Thyroid gland (tissue), 4 donors: ENCODE results near the gene ZNF283. TPM values are rescaled to one million over a fixed set of nuclear protein-coding genes. Genes with fewer than 3 reads are reported as not detected.
"Not testable (repeated sequence)": the region's sequence is repeated elsewhere in the genome, so short reads cannot be mapped to it uniquely, and the experiment has no call there.

Source experiments
- DNase-seq, 2 donors: peaks; one replicate each; pipeline ENCODE4 v3.0.0-alpha.2; 2019
- H3K27ac ChIP-seq, 3 donors: fragments of 200-600 bp; sonication (generic); 1 replicate in 2 of 3; 2 replicates in 1 of 3; pipeline ENCODE4 v1.5.1; 2016 to 2019; ENCODE audit warnings: mild to moderate bottlenecking in 1 of 3, moderate library complexity in 1 of 3
- H3K27me3 ChIP-seq: fragments of 200-600 bp; sonication (generic); one replicate; pipeline ENCODE4 v1.5.1; 2019
- H3K36me3 ChIP-seq, 2 donors: fragments of 200-600 bp; sonication (generic); one replicate each; pipeline ENCODE4 v1.5.1; 2016 to 2019
- H3K4me1 ChIP-seq, 2 donors: fragments of 200-600 bp; sonication (generic); one replicate each; pipeline ENCODE4 v1.5.1; 2017 to 2019
- H3K4me3 ChIP-seq, 3 donors: fragments of 200-600 bp; sonication (generic); replicated peaks in 1 of 3; 1 replicate in 2 of 3; 2 replicates in 1 of 3; pipeline ENCODE4 v1.5.1; 2016; ENCODE audit warnings: mild to moderate bottlenecking in 1 of 3
- H3K9me3 ChIP-seq: fragments of 200-600 bp; sonication (generic); one replicate; pipeline ENCODE4 v1.5.1; 2017
- POLR2A ChIP-seq, 2 donors: fragments of 450-650 bp; IDR thresholded peaks; one replicate each; pipeline ENCODE4 v1.6.1; 2017; ENCODE audit warnings: antibody characterized with exemption in 2 of 2, mild to moderate bottlenecking in 2 of 2, moderate library complexity in 1 of 2
- WGBS, 2 donors: methylation state at CpG; one replicate each; pipeline ENCODE4 v1.1.5; 2017; 5-methylcytosine and 5-hydroxymethylcytosine counted together
- intact Hi-C: fragments of 100-400 bp; cut with DNase I; formaldehyde crosslinking; loops from one replicate; pipeline ENCODE4 v1.15.1; 2023
- total RNA-seq, 4 donors: library from RNA; depleted of rRNA; stranded (reverse); fragments of >200 nt; gene quantifications; one replicate each; pipeline ENCODE4 v1.2.3, GENCODE V29; 2016
- TF ChIP-seq, protein P1 (sequence below), 6 experiments: fragments of 200-600 bp in 3 of 6; fragments of 450-650 bp in 3 of 6; sonication (generic) in 3 of 6; IDR thresholded peaks; one replicate each; pipeline ENCODE4 v1.5.1; 2016 to 2019; ENCODE audit warnings: antibody characterized with exemption in 6 of 6, mild to moderate bottlenecking in 2 of 6, inconsistent platforms in 1 of 6, moderate library complexity in 1 of 6

ZNF283 gene
- total RNA-seq, 4 donors from 2014 or later = 9.9 to 29.1 (median 18.9) TPM

DNA sequence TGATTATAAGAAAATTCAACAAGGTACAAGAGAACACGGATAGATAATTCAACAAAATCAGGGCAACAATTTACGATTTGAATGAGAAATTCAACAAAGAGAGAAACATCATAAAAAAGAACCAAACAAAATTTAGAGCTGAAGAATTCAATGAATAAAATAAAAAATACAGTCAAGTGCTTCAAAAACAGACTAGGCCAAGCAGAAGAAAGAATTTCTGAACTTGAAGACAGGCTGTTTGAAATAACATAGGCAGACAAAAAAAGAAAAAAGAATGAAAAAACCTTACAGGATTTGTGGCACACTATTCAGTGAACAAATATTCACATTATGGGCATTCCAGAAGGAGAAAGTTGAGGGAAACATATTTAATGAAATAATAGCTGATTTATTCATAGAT lies 31.1 kb downstream of the ZNF283 start:
- Histone ChIP-seq H3K4me1 (no peaks in the 10 kb centered on the region), H3K4me3 (no peak overlapping the region), H3K27me3 (no peaks in the 10 kb centered on the region), H3K27ac (no peak overlapping the region), H3K36me3 (peaks cover 0 to 3% of the 10 kb centered on the region in 2 donors), H3K9me3 (no peaks in the 10 kb centered on the region)
- 98 to 99% methylated on average over 2 of the region's 2 CpGs for WGBS, 2 donors
- intact Hi-C loops = loop anchor here (10.0 kb wide), 3 partner anchors 117 to 617 kb away; no protein-coding TSS in a partner anchor
- DNase-seq = no peak
- TF ChIP-seq POLR2A (IDR thresholded peaks at IDR 0.05) = no peak
- TF ChIP-seq, protein P1, sequence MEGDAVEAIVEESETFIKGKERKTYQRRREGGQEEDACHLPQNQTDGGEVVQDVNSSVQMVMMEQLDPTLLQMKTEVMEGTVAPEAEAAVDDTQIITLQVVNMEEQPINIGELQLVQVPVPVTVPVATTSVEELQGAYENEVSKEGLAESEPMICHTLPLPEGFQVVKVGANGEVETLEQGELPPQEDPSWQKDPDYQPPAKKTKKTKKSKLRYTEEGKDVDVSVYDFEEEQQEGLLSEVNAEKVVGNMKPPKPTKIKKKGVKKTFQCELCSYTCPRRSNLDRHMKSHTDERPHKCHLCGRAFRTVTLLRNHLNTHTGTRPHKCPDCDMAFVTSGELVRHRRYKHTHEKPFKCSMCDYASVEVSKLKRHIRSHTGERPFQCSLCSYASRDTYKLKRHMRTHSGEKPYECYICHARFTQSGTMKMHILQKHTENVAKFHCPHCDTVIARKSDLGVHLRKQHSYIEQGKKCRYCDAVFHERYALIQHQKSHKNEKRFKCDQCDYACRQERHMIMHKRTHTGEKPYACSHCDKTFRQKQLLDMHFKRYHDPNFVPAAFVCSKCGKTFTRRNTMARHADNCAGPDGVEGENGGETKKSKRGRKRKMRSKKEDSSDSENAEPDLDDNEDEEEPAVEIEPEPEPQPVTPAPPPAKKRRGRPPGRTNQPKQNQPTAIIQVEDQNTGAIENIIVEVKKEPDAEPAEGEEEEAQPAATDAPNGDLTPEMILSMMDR (IDR thresholded peaks at IDR 0.05) = no peak

DNA sequence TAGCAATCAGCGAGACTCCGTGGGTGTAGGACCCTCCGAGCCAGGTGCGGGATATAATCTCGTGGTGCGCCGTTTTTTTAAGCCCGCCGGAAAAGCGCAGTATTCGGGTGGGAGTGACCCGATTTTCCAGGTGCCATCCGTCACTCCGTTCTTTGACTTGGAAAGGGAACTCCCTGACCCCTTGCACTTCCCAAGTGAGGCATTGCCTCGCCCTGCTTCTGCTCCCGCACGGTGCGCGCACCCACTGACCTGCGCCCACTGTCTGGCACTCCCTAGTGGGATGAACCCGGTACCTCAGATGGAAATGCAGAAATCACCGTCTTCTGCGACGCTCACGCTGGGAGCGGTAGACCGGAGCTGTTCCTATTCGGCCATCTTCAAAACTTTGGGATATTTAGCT lies 39.8 kb downstream of the ZNF283 start:
- 94 to 99% methylated on average over 28 of the region's 28 CpGs for WGBS, 2 donors
- H3K4me3 ChIP-seq, H3K27me3 ChIP-seq, intact Hi-C loops, DNase-seq, H3K4me1 ChIP-seq, H3K27ac ChIP-seq, H3K9me3 ChIP-seq, H3K36me3 ChIP-seq: not testable (repeated sequence)

DNA sequence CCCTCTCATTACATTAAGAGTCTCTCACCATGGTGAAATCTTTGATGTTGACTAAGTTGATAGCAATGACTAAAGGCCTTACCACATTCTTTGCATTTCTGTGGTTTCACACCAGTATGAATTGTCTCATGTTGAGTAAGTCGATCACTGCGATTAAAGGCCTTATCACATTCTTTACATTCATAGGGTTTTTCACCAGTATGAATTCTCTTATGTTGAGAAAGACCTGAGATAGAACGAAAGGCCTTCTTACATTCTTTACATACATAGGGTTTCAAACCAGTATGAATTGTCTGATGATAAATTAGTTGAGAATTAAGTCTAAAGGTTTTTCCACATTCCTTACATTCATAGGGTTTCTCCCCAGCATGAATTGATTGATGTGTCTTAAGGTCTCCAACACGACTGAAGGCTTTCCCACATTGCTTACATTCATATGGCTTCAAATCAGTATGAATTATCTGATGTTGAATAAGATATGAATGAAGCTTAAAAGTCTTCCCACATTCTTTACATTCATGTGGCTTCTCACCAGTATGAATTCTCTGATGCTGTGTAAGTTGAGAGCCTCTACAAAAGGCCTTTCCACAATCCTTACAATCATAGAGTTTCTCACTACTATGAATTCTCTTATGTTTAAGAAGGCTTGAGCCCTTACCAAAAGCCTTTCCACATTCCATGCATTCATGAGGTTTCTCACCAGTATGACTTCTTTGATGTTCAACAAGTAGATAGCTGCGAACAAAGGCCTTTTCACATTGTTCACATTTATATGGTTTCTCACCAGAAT lies 45.6 kb downstream of the ZNF283 start:
- no peaks in the 10 kb centered on the region for H3K4me1 ChIP-seq
- no peak overlapping the region for H3K4me3 ChIP-seq
- H3K27ac ChIP-seq = no peak overlapping the region
- no peak for DNase-seq
- intact Hi-C loops = no loop called here
- no peaks in the 10 kb centered on the region for H3K27me3 ChIP-seq
- H3K36me3 ChIP-seq = no peaks in the 10 kb centered on the region
- no peak for TF ChIP-seq POLR2A (IDR thresholded peaks at IDR 0.05)
- 89 to 93% methylated on average over 5 of the region's 5 CpGs for WGBS, 2 donors
- H3K9me3 ChIP-seq = no peaks in the 10 kb centered on the region

DNA sequence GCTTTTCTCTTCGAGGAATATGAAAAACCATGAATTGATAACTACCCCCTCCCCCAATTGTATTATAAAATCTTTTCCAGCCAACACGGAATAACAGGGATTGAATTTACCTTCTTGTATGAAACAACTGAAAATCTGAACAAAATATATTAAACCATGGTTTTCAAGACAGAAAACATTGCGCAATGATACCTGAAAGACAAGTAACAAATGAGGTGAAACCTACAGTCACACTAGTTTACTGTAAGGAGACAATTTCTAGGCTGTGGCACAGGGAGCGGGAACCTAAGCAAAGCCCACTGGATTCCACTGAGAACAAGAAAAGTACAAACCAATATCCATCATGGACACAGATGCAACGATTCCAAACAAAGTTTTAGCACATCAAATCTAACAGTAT lies 53.4 kb downstream of the ZNF283 start:
- 91 to 93% methylated on average over 5 of the region's 5 CpGs for WGBS, 2 donors
- Histone ChIP-seq H3K4me1 (no peaks in the 10 kb centered on the region), H3K4me3 (no peak overlapping the region), H3K9me3 (no peaks in the 10 kb centered on the region), H3K36me3 (no peaks in the 10 kb centered on the region), H3K27me3 (no peaks in the 10 kb centered on the region), H3K27ac (no peak overlapping the region)
- intact Hi-C loops = no loop called here
- TF ChIP-seq, protein P1 (IDR thresholded peaks at IDR 0.05) = no peak
- TF ChIP-seq POLR2A (IDR thresholded peaks at IDR 0.05) = no peak
- no peak for DNase-seq

DNA sequence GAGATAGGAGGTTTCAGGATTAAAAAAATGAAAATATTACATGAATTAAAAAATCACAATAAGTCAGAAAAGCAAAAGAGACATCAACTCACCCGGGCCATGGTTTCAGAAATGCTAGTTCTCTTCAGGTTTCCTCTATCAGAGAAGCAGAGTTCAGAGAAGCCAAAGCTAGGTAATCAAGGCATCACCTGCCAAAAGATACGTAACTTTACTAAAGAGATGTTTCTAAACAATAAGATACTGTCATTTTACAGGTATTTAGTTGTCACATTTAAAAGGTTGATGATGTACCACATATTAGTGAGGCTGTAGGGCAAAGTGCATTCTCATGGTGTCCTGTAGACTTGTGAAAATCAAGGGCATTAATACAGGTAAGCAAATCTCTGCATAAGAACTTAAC lies 56.7 kb downstream of the ZNF283 start, which contains the start of gene ZNF404:
Gene ZNF404, minus strand, starts transcription at position 101 of the 400 bp plus-strand sequence.
- H3K9me3 ChIP-seq = no peaks in the 10 kb centered on the region

More for the DNA sequence above, 56.7 kb downstream of the ZNF283 start, which contains the start of gene ZNF404:
- Histone ChIP-seq H3K27ac (no peak within 1 kb of the TSS), H3K27me3 (no peaks in the 10 kb centered on the region), H3K36me3 (no peaks in the 10 kb centered on the region), H3K4me3 (no peak within 1 kb of the TSS), H3K4me1 (no peaks in the 10 kb centered on the region)
- WGBS, 2 donors = 91 to 92% methylated on average over 2 of the region's 2 CpGs
- DNase-seq = no peak
- TF ChIP-seq, protein P1 (IDR thresholded peaks at IDR 0.05) = no peak
- no peak for TF ChIP-seq POLR2A (IDR thresholded peaks at IDR 0.05)
- intact Hi-C loops = no loop called here
